Measurements from ENCODE around the gene SMARCC1.

The SMARCC1 gene

DNA sequence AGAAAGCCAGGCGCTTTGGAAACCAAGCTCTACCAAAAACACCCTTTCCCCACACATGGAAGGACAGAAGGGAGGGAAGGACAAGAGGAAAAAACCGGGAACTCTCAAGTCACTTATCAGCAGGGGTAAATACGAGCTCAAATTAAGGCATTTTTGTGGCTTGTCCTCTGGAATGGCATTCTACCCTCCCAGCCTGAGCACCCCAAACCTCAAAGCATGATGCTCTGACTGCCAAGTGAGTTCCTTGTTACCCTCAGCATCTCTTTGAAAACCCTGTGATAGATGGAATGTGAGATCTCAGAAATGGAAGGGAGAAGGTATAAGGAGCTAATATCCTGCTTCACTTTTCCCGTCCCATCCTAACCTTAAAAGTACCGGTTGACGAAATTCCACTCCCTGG, 194.9 kb downstream of the SMARCC1 start:
- DNase-seq (ENCODE audit: low spot score) = no peak

DNA sequence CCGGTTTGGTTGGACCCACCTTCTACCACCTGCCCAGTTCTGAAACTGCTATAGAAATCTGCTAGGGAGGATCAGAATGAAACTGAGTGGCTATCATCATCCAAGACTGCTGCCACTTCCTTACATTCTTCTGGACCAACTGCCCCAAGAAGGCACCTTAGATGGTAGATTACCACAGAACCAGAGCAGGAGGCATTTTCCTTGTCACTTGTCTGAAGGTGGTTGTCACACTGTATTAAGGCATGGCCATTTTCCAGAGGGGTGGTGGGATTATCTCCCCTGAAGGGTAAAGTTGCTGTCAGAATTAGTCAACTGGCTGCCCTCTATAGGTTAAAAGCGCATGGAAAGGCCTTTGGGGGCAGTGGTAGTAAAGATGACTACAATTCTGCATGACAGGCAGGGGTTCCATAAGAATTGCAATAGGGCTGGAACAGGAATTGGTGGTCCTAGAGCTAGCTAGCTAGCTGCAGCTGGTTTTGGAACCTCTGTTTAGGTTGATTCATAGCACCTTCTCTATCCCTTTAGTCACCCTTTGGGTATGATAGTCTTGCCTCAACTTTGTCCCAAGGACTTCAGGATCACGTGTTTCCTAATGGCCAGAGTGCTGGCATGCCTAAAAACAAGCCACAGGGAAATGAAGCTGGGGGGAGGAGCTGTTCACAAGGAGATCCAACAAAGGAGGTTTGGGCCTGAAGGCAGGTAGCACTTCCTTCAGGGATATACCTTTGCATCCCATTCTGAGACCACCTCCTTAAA, 198.2 kb downstream of the SMARCC1 start:
- DNase-seq (ENCODE audit: low spot score) = no peak

DNA sequence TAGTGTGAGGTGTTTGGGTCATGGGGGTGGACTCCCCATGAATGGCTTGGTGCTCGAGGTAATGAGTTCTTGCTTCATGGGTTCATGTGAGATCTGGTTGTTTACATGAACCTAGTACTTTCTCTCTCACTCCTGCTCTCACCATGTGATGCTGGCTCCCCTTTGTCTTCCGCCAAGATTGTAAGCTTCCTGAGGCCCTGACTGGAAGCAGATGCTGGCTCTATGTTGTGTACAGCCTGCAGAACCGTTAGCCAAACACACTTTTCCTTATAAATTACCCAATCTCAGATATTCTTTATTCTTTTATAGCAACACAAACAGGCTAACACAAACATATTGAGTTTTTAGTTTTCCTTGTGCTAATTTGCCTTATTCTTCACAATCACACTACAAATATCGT, 199.9 kb downstream of the SMARCC1 start:
- DNase-seq (ENCODE audit: low spot score) = no peak

DNA sequence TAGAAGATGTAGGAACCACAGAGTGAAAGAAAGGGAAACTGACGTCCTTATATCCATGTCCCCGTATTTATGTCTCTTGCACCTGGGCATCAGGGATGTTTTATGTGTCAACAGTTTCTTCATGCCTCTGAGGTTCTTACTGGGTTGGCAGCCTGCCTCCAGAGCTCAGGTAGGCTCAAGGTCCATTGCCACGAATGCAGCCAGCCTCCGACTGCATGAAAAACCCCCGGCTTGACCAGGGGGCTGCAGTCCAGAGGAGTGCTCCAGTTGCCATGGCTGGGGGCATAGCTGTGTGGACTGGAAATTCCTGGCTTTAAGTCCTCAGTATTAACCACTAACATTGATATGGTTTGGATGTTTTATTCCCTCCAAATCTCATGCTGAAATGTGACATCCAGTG, 200.3 kb downstream of the SMARCC1 start:
- DNase-seq (ENCODE audit: low spot score) = no peak

DNA sequence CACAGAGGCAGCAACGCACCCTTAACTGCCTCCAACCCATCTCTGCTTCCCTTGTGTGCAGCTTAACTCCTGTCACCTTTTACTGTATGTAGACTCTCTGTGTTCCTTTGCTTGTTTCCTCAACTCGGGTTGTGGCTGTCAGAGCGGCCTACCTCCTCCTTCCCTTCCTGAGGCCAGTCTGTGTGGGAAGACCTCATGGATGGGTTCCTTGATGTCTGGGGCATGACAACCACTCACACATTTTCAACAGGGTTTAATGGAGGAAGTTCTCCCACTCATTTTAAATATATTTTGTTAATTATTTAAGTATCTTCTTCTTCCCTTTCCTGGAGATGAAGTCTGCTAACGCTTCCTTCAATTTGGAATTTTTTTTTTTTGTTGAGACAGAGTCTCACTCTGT, 201.2 kb downstream of the SMARCC1 start:
- no peak for DNase-seq (ENCODE audit: low spot score)

DNA sequence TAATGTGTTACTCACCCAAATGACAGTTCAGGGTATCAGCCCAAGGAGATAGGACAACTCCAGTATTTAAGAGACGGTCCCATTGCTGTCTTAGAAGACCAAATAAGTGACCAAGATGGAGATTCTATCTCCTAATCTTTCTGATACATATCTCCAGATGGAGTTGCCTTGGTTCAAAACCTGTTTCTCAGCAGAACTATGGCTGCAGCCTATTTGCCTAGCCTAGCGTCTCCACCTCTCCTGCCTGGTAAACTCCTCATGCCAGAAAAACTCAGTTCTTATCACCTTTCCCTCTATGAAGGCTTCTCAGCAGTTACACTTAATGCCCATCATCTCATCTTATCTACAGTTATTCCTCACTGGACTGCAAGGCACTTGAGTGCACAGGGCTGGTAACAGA, 201.8 kb downstream of the SMARCC1 start:
- no peak for DNase-seq (ENCODE audit: low spot score)

DNA sequence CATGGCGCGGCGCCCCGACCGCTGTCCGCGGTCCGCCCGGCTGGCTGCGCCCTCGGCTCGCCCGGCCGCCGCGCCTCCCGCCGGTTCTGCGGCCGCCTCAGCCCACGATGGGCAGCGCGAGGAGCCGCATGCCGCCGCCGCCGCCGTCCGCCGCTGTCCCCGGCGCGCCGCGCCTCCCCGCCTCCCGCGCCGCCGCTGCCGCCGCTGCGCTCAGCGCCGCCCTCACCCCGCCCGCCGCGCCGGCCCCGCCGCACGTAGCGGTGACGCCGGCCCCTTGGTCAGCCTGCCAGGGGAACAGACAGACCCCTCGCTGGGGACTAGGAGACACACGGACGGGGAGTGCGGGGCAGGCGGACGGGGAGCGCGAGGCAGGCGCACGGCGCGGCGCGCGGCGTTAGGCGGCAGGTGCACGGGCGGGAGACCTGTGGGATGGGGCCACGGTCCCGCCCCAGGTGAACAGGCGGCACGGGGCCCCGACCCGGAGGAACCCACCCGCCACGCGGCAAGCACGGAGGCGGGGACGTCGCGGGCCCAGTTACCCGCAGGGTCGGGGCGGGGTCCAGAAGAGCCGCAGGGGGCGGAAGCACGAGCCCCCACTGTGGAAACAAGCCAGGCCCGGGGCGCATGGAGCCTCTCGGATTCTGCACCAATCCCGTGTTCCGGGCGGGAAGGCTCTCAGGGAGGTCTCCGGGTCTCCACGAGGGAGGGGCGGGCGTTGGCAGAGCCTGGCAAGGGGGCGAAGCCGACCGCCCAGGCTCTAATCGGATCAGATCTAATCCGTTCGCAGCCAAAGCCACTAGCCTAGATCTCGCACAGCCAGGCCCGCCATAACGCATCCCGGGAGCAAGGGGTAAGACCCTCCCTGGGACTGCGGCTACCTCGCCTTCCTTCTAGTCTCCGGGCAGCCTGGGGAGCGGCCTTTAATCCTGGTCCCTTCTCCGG, 202.7 kb downstream of the SMARCC1 start, which contains the start of gene CSPG5:
TSS of gene CSPG5 (minus strand) at position 175 of the 942 bp plus-strand sequence. CDS start at position 3, 172 bp downstream.
- no peak for DNase-seq (ENCODE audit: low spot score)

DNA sequence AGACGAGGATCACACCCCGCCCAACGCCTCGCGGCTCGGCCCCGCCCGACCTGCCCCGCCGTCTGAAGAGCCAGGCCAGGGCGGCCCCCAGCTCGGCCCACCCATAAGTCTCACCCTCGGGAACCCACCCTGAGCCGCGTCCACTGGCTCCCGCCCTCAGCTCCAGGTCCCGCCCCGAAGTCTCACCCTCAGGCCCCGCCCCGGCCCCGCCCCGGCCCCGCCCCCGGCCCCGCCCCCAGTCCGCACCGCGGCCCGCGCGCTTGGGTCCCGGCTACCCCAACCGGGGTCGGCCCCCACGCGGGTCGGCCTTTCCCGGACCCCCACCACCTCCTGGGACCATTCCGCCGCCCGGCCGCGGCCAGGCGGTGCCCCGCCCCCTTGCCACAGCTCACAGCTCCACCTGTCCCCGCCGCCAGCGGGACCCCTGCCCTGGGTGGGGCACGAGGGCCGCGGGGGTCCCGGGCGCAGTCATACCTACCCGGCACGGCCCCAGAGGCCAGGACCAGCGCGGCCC, 203.5 kb downstream of the SMARCC1 start:
- DNase-seq (ENCODE audit: low spot score) = no peak

DNA sequence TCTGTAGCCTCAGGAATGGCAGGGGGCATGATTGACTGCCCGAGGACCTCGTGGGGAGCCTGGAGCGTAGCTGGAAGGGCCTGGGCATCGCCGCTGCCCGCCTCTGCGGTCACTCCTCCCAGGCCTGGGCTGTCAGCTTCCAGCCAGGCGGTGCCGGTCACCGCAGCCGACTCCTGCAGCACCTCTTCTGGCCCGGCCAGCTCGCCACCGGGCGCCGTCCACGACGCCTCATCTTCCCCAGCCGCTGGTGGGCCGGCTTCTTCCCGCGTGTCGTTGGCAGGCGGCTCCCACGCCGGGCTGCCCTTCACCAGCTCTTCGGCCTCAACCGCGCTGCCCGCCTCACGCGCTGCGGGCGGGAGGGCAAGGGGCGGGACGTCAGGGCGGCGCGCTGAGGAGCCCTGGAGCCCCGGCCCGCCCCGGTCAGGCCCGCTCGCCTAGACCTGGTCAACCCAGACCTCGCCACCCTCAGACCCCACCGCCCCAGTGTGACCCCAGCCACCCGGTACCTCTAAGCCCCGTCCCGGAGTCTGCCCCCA, 204.0 kb downstream of the SMARCC1 start:
- no peak for DNase-seq (ENCODE audit: low spot score)

DNA sequence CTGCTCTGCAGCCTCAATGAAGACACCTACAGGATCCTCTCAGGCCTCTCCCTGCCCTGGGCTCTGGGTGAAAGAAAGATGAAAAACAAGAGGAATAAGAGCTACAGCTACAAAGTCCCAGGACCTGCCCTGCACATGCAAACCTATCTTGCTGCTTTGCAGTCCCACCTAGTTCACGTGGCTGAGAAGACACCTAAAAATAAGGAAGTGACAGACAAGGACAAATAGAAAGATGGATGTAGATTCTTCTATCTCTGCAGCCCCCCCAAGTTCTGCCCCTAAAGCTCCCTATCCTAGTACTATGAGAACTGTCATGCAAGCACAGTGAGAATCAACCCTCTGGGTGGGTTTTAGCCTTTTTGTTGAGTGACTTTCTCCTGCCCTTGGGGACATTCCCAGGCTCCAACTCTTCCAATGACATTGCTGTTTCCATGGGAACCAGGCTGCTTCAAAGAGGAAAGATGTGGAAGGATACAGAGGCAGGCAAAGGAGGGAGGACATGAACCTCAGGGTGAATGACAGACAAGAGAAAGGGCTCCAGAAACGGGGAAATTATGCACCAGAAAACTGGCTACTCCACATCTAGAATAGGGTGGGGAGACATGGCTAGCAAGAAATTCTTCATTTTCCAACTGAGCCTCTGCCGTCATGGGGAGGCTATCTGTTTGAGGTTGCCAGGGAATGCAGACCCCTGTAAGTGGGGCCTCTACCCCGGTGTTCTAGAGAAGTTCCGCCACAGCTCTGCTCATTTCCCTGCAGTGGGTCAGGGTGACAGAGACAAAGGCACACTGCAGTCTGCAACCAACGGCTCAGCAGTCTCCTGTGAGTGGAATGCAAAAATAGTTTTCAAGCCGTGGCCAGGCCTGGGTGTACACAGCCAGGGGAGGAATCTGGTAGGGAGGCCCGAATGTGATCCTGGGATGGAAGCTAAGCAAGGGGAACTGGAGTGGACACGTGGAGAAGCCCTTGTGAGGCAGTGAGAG, 208.2 kb downstream of the SMARCC1 start:
- DNase-seq (ENCODE audit: low spot score) = no peak

DNA sequence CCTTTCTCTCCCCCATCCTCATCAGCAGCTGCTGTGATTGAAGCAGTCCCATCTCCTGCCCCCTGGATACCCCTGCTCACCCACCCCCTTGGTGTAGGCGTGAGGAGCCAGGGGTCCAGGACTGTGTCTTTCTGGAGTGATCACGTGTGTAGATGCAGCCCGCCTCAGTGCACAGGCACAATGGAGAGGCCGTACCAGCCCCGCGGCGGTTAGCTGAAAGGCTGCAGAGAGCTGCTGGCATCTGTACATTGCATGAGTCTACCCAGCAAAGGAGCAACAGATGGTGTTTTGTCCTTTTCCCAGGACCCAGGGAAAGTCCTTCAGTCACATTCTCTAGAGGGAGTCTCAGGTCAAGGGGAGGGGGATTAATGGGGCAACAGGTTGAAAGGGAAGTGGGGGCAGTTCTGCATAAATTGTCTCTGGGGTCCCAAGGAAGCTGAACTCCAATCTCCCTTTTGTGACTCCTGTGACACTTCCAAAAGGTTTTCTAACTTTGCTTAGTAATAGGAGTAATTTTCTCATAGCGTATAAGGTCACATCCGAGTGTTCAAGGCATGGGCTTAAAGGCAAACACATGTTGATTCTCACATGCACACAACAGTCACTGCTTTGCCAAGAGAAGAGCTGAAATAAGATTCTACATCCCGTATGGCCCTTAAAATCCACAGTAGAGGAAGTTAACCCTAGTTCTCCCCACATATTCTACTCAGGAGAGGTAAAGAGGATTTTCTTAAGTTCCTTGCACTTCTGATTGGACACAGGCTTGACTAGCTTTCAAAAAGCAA, 210.1 kb downstream of the SMARCC1 start:
- no peak for DNase-seq (ENCODE audit: low spot score)

DNA sequence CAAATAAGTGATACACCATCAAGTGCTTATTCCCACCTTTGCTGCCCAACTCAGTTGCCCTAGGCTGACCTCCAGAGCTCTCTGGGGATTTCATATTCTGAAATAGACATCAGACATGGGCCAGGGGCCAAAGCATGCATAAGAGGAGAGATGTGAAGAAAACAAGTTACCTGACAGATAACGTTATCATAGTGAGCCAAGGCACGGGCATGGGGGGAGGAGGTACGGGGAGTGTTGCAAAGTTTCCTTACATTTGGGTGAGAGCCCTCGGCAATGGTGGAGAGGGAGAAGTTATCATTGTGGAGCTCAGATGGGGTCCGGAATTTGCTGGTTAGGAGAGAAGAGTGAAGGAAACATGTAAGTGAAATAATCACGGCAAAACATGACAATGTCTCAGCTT, 212.8 kb downstream of the SMARCC1 start:
- DNase-seq (ENCODE audit: low spot score) = no peak

DNA sequence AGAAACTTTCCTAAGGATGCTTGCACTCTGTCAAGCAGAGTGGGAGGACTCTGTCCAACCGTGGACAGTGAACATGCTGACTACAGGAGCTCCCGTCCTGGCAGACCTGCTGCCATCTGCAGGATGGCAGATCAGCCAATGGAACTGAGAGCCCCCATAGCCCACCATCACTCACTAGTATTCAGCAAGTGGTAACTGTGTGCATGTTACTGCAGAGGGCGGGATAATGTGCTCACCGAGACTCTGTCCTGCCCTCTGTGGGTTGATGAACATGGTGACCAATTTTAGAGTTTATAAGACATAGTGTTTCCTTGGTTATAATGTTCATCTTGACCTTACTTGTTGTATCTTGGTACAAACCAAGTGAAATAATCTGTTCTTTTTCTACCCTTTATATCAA, 214.5 kb downstream of the SMARCC1 start:
- no peak for DNase-seq (ENCODE audit: low spot score)

DNA sequence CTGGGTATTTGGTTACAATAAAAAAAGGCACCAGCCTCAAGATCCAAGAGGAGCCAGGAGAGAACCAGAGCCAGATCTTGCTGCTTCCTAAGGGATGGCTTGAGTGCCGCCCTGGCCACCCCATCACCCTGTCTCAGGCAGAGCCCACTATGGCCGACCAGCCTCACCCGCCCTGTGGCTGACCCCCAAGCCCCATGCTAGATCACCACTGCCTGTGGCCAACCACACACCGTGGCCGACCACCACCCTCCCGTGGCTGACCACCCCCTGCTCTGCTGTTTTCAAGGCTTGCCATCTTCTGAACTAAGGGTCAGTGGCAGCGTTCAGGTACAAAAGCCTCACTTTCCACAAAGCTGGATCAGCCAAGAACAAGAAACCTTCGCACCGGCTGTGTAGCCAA, 215.0 kb downstream of the SMARCC1 start:
- DNase-seq (ENCODE audit: low spot score) = no peak

DNA sequence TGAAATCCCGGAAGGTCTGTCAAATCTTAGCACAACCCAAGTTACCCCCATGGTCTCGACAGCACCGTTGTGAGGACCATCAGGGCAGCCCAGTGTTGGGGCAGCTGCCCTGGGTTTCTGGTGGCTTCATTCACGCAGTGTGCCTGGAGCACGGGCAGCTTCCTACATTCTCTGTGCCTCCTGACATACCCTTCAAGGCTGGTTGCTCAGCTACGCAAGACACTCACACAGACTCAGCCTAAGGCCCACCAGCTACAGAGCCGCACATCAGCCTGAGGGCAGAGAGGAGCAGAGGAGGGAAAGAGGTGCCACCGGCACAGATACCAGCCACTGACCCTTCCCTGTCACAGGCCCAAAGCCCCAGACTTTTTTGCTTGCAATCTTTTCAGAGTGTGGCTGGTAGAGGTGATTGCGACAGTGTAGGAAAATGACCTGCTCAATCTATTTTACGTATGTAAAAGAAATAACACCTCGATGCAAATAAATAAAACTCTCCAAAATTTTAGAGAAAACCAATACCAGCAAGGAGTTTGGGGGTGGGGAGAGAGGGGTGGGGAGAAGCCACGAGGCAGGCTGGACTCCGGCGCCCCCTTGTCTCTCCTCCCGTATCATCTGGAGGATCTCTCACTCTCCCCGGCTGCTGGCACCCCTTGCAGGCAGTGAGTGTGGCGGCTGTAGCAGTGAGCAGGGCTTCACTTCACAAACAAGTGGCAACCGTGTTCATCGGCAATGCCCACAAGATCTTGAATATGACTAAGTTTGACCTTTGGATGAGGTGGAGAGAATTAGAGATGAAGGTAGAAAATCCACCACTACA, 215.8 kb downstream of the SMARCC1 start:
- DNase-seq (ENCODE audit: low spot score) = no peak

DNA sequence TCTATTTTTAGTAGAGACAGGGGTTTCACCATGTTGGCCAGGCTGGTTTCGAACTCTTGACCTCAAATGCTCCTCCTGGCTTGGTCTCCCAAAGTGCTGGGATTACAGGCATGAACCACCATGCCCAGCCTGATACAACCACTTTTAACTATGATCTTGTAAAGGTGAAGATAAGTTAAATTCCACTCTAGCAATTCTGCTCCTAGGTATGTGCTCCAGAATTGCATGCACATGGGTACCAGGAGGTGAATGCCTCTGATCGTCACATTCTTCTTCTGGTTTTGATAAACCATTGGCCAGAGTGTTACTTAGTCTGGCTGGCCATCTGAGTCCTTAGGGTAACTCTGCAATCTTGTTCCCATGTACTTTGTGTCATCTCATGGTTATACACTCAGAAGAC, 225.3 kb downstream of the SMARCC1 start:
- DNase-seq (ENCODE audit: low spot score) = no peak

DNA sequence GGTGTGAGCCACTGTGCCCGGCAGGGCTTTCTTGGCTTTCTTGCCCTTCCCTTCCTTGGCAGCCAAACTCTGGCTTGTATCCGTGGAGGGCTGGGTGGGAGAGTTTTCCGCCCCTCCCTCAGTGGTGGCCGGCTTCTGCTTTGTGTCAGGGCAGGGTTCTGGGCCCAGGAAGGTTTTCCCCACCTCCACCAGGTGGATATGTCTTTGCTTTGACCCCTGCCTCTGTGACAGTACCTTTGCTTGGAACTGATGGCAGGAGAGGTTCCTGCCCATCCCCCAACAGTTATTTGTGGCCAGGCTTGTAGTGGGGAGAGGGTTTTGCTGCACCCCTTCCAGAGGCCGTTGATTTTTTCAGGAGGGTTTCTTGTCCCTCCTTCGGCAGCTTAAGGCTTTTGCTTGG, 227.4 kb downstream of the SMARCC1 start:
- no peak for DNase-seq (ENCODE audit: low spot score)

DNA sequence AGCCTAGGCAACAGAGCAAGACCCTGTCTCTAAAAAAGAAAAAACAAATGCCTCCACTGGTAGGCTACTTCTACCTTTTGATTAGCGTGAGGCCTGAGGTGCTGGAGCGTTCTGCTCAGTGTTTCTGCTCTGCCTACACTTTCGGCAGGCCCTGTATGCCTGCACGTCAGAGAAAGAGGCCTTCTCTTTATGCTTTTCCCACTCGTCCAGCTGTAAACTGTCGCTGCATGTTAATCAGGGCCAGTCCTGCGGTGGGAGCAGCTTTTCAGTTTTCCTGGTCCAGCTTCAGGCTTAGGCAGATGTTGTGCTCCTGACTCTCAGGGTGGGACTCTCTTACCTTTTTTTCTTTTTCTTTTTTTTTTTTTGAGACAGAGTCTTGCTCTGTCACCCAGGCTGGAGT, 228.3 kb downstream of the SMARCC1 start:
- DNase-seq (ENCODE audit: low spot score) = no peak

DNA sequence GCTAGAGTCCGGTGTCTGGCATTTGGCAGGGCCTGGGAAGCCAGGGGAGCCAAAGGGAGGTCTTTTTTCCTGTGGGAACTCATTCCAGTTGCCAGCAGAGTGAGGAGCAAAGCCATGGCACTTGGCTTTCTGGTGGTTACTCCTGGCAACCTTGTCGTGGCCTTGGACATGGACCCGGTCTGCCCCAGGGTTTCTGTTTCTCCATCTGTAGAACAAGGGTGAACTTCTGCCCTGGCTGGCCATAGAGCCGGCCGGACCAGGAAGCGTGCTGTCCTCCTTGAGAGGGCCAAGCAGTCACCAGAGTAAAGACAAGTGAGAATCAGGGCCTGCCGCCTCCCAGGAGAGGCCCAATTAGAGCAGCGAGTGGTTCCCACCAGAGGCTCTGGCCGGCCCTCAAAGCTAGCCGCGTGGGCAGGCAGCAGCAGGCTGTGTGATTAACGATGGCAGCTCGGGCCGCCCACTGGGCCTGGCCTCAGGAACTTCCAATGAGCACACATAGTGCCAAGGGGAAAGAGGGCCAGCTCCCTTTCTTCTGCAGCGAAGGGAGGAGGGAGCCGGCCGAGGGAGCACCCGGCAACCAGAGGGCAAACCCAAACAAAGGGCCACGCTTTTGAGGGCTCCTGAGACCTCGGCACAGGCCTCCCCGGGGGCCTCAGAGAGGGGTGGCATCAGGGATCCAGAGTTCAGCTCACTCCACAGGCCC, 239.1 kb downstream of the SMARCC1 start:
- DNase-seq (ENCODE audit: low spot score) = no peak
